ENCODE results near the gene TOLLIP.

DNA sequence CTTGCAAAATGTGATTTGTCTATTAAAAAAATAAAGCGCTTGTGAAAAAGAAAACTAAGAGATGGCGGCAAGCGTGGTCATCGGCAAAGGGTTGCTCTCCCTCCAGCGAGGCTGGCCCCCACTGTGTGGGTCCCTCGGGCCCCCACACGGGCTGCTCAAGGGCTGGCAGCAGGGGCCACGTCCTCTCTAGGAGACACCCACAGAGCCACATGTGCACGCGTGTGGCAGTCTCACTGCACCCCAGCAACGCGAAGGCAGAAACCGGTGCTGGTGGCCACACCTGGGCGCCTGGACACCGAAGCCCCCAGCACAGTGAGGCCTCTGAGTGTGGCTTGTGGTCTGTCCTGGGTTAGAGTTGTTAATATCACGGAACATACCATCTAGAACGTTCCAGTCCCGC lies 34.4 kb downstream of the TOLLIP start:
- TF ChIP-seq POLR2A (IDR thresholded peaks at IDR 0.05; ENCODE audit: low read depth, low read length) (no peak), RAD21 (IDR thresholded peaks at IDR 0.05; ENCODE audit: low read length) (no peak), CEBPB (IDR thresholded peaks at IDR 0.05; ENCODE audit: low read depth, low read length) (no peak), RFX5 (IDR thresholded peaks at IDR 0.05; ENCODE audit: low read depth, low read length) (no peak), SMC3 (IDR thresholded peaks at IDR 0.05; ENCODE audit: low read depth, low read length) (no peak)
- TF ChIP-seq, protein P1, sequence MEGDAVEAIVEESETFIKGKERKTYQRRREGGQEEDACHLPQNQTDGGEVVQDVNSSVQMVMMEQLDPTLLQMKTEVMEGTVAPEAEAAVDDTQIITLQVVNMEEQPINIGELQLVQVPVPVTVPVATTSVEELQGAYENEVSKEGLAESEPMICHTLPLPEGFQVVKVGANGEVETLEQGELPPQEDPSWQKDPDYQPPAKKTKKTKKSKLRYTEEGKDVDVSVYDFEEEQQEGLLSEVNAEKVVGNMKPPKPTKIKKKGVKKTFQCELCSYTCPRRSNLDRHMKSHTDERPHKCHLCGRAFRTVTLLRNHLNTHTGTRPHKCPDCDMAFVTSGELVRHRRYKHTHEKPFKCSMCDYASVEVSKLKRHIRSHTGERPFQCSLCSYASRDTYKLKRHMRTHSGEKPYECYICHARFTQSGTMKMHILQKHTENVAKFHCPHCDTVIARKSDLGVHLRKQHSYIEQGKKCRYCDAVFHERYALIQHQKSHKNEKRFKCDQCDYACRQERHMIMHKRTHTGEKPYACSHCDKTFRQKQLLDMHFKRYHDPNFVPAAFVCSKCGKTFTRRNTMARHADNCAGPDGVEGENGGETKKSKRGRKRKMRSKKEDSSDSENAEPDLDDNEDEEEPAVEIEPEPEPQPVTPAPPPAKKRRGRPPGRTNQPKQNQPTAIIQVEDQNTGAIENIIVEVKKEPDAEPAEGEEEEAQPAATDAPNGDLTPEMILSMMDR (conservative IDR thresholded peaks at IDR 0.05; ENCODE audit: low read depth, low read length) = no peak
- TF ChIP-seq, protein P2, sequence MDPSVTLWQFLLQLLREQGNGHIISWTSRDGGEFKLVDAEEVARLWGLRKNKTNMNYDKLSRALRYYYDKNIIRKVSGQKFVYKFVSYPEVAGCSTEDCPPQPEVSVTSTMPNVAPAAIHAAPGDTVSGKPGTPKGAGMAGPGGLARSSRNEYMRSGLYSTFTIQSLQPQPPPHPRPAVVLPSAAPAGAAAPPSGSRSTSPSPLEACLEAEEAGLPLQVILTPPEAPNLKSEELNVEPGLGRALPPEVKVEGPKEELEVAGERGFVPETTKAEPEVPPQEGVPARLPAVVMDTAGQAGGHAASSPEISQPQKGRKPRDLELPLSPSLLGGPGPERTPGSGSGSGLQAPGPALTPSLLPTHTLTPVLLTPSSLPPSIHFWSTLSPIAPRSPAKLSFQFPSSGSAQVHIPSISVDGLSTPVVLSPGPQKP (IDR thresholded peaks at IDR 0.05; ENCODE audit: borderline replicate concordance, low read depth, low read length) = no peak

All from IMR-90 (cell line).